Measurements from ENCODE around the gene BROX.

- TF ChIP-seq POLR2AphosphoS5 (IDR thresholded peaks at IDR 0.05) (no peak), CTCF (IDR thresholded peaks at IDR 0.05) (no peak), POLR2A (IDR thresholded peaks at IDR 0.05) (no peak)
Measured at GRCh38 chr1:222670110-222670509, 42.3 kb upstream of the BROX start.

Measured in sigmoid colon (tissue), 4 donors.